EL (cell line): ENCODE measurements around the gene EBNA1BP2.
"Not testable (repeated sequence)": the region's sequence is repeated elsewhere in the genome, so short reads cannot be mapped to it uniquely, and the experiment has no call there.

Source experiments
- DNase-seq: peaks from one replicate; pipeline ENCODE4 v3.0.0-alpha.2; 2016

Gene EBNA1BP2

DNA sequence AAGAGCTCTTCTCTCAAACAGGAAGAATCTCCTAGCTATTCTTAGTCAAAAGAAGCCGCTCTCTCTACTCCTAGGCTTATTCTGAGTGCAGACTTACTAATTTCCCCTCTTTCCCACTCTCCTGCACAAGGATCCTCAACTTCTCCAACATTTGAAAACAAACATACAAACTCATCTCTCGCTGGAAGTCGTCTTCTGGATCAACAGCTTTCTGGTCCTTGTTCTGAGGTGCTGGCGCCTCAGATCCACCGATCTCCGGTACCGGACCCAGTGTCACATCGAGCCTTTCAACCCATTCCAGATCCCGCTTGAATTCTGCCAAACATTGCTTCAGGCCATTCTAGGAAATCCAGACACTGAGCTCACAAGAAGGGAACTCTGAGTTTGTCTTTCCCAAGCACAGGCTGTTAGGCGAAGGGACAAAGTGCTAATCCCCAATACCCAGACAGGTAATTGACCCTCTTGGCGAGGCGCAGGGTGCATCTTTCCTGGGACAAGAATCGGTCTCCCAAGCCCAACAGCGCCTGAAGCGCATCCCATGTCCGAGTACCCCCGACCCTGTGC is 696 bp downstream of the EBNA1BP2 start:
- no peak for DNase-seq

GRCh38 chr1:43165765-43166164 is 6.3 kb downstream of the EBNA1BP2 start:
- no peak for DNase-seq

GRCh38 chr1:43165162-43165561 is 6.9 kb downstream of the EBNA1BP2 start:
- DNase-seq = no peak

- DNase-seq = peak; percentile 15
Observed at GRCh38 chr1:43156026-43156425, 16.1 kb downstream of the EBNA1BP2 start.

DNA sequence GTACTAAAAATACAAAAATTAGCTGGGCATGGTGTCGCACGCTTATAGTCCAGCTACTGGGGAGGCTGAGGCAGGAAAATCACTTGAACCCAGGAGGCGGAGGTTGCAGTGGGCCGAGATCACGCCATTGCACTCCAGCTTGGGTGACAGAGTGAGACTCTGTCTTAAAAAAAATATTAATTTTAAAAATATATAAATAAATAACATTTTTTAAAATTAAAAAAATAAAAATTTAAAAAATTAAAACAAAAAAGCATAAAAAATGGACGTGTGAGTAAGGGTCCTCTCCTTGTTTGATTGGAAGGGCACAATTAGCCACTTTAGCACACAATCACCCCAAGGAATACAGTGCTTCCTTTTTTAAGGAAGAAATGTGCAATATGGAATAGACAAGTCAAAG is 18.6 kb downstream of the EBNA1BP2 start:
- DNase-seq = no peak

- DNase-seq = peak; percentile 13
Observed at GRCh38 chr1:43152866-43153265, 19.2 kb downstream of the EBNA1BP2 start.

- DNase-seq = no peak
Observed at GRCh38 chr1:43149889-43150288, 22.2 kb downstream of the EBNA1BP2 start.

DNA sequence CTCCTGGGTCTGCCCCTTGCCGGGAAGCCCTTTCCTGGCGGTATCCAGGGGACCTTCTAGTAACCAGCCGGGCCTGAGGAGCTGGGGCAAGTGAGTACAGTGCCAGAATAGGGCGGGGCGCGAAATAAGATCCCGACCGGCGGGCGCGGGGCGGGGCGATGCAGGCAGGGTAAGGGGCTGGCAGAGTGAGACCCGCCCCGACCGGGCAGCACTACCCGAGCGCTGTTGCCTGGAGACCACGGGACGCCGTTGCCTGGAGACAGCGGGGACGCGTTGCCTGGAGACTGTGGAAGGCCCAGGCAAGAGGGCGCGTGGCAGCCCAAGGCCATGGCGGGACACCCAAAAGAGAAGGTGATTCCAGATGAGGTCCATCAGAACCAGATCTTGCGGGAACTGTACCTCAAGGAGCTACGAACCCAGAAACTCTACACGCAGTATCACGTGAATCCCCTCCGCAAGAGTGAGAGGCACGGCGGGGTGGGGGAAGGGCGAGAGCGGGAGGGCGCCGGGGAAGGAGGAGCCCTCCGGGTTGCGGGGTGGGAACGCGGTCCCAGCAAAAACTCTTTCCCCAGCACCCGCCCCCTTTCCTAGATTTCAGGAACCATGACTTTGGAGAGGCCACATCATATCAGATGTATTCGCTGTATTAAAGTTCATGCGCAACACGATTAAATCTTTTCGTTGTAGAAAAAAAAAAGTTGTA is 24.3 kb downstream of the EBNA1BP2 start:
- DNase-seq = peak; percentile 81

DNA sequence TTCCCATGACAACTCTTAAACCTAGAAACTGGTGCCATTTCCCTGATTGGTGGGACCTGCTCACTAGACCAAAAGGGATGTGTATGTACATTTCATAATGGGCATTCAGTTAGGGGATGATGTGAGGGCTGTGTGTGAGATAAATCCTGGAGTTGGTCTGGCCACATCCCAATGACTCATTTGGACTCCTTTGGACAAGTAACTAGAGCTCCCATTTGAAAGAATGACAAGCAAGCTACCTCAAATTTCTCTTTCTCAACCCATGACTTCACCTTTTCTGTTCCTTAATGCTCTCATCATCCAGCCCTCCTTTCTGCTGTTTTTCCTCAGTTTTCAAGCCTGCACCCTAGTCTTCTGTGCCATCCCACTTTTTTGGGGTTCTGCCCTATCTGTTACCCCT is 27.9 kb downstream of the EBNA1BP2 start:
- peak; percentile 56 for DNase-seq

DNA sequence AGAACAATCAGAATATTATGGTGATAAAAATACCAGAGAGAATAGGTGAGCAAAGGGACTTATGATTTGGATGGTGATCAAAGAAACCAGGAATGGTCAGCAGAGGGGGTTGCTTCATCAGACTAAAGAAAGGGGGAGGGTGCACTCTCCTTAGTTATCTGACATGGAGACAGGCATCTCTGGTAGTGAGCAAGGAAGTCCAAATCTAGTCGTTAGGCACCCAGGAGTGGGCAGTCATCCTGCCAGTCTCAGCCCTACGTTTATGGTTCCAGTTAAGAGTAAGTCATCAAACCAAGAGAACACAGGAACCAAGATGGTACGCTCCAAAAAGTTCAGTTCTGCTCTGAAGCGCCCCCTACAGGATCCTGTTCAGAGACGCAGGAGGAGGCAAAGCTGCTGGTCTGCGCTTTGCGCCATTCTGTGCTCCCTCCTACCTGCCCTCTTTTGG is 28.6 kb downstream of the EBNA1BP2 start:
- DNase-seq = peak; percentile 25

DNA sequence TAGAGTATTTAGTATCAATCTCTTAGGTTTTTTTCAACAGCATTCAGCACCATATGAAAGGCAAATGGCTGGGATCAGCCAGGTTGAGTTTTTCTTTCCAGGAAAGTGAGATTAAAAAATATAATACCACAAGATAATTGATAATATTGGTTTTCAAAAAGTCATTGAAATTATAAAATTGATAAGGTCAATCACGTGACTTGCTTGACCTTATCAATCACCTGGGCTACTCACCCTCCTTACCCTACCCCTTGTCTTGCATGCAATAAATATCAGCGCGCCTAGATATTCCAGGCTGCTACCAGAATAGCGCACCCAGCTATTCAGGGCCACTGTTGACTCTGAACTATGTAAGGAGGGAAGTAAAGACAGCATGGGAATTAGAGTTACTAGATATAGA is 31.5 kb downstream of the EBNA1BP2 start:
- no peak for DNase-seq

- no peak for DNase-seq
Observed at GRCh38 chr1:43140010-43140409, 32.1 kb downstream of the EBNA1BP2 start.

DNA sequence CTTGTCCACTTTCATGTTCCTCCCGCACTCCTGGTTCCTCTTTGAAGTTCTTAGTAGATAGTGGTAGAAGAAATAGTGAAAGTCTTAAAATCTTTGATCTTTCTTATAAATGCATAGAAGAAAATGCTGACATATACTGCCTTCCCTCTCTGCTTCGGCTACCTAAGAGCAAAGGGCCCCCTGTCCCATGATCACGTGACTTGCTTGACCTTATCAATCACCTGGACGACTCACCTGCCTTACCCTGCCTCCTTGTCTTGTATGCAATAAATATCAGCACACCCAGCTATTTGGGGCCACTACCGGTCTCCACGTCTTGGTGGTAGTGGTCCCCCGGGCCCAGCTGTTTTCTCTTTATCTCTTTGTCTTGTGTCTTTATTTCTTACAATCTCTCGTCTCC is 32.8 kb downstream of the EBNA1BP2 start:
- not testable (repeated sequence) for DNase-seq

DNA sequence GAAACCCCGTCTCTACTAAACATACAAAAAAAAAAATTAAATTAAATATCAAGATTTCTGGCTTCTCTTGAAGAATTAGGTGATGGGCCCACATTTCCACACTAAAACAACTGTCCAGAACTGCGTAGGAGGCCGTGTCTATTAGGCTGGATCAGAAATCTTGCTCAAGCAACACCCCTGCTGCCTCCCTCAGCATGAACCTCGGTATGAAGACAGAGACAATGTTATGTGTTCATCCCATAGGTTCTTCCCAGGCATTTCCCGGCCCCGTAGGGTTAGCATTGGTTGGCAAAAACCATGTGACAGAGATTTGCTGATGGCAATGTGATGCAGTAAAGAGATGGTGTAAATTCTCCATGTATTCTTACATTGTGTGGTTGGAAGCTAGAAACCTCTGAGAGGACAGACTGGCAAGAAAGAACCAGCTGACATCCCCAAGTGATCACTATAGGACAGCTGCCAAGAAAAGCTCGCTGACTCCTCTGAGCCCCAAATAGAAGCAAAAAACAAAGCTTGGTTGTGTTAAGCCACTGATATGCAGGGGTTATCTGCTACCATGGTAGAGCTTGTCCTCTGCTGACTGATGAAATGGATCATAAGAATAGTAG is 34.5 kb downstream of the EBNA1BP2 start:
- no peak for DNase-seq

- DNase-seq = no peak
Observed at GRCh38 chr1:43135857-43136781, 36.0 kb downstream of the EBNA1BP2 start.

GRCh38 chr1:43134640-43135039 is 37.5 kb downstream of the EBNA1BP2 start:
- DNase-seq = no peak

DNA sequence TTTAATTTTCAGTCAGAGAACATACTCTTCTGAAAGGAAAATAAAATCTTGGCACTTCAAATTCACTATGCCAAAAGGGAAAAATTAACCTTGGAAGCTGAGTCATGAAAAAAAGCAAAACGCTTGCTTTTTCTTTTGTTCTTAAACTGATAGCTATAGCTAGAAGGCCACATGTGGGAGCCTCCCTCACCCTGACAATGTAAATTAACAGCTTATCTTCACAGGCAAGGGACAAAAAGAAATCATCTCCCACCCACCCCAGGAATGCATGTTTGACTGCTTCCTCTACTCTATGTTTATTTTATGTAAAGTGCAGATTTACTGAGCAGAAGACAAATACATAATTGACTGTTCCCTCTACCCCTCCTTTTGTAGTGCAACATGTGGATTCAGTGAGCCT is 38.0 kb downstream of the EBNA1BP2 start:
- no peak for DNase-seq

DNA sequence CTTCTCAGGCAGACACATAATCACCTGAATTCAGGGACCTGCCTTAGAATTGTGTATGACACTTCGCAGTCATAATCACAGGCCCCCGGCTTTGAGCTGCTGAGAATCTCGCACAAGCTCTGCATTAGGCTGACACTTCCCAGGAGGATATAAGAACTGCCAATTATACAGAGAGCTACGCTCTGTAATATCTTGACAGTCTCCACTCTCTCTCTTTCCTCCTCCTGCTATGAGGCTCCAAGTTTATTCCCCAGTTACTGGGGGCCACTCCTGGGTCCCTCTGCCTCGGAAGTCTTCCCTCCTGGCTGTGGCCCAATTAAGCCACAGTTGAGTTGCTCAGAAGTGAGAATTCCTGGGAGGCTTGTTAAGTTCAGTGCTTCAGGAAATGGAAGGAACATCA is 42.7 kb downstream of the EBNA1BP2 start:
- DNase-seq = no peak

GRCh38 chr1:43128816-43129215 is 43.3 kb downstream of the EBNA1BP2 start:
- DNase-seq = no peak

- no peak for DNase-seq
Observed at GRCh38 chr1:43123031-43123430, 49.1 kb downstream of the EBNA1BP2 start.

- DNase-seq = no peak
Observed at GRCh38 chr1:43121256-43121900, 50.7 kb downstream of the EBNA1BP2 start.

DNA sequence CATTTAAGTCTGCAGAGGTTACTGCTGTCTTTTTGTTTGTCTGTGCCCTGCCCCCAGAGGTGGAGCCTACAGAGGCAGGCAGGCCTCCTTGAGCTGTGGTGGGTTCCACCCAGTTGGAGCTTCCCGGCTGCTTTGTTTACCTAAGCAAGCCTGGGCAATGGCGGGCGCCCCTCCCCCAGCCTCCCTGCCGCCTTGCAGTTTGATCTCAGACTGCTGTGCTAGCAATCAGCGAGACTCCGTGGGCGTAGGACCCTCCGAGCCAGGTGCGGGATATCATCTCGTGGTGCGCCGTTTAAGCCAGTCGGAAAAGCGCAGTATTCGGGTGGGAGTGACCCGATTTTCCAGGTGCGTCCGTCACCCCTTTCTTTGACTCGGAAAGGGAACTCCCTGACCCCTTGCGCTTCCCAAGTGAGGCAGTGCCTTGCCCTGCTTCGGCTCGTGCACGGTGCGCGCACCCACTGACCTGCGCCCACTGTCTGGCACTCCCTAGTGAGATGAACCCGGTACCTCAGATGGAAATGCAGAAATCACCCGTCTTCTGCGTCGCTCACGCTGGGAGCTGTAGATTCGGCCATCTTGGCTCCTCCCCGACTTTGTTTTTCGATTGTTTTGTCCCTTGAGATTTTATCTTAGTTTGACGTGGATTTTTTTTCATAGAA is 52.0 kb downstream of the EBNA1BP2 start:
- DNase-seq = not testable (repeated sequence)
